Chondrocyte (in vitro differentiated cells): Measurements from ENCODE around the gene SLC25A41. TPM values are rescaled to one million over a fixed set of nuclear protein-coding genes. Genes with fewer than 3 reads are reported as not detected.

ENCODE experiments used
- DNase-seq: peaks from one replicate; pipeline ENCODE4 v3.0.0; 2021; ENCODE audit warnings: mixed read lengths, low spot score
- H3K27ac Mint-ChIP-seq: one replicate; pipeline ENCODE4 v1.8.0; 2021; ENCODE audit warnings: mild to moderate bottlenecking, moderate library complexity, mixed read lengths; ENCODE audit not compliant: unreplicated experiment
- H3K27me3 Mint-ChIP-seq: 2 replicates; pipeline ENCODE4 v1.8.0; 2021; ENCODE audit warnings: low read depth, mixed read lengths
- H3K36me3 Mint-ChIP-seq: 2 replicates; pipeline ENCODE4 v1.8.0; 2021; ENCODE audit warnings: low read depth, mixed read lengths
- H3K4me1 Mint-ChIP-seq: 2 replicates; pipeline ENCODE4 v1.8.0; 2021; ENCODE audit warnings: low read depth, mild to moderate bottlenecking, mixed read lengths
- H3K4me3 Mint-ChIP-seq: one replicate; pipeline ENCODE4 v1.8.0; 2021; ENCODE audit warnings: mild to moderate bottlenecking, moderate library complexity, mixed read lengths; ENCODE audit not compliant: unreplicated experiment
- H3K9me3 Mint-ChIP-seq: 2 replicates; pipeline ENCODE4 v1.8.0; 2021; ENCODE audit warnings: low read depth, mixed read lengths
- total RNA-seq: library from RNA; stranded (reverse); gene quantifications from 3 replicates; pipeline ENCODE4 v1.2.1, GENCODE V29; 2021
- TF ChIP-seq, protein P1 (sequence below): fragments of 200-600 bp; sonication (generic); IDR thresholded peaks from 2 replicates; pipeline ENCODE4 v1.5.0; 2021; ENCODE audit warnings: antibody characterized with exemption, mild to moderate bottlenecking, moderate library complexity

The SLC25A41 gene
- total RNA-seq, 1 donor from 2014 or later, result 0.20 TPM

DNA sequence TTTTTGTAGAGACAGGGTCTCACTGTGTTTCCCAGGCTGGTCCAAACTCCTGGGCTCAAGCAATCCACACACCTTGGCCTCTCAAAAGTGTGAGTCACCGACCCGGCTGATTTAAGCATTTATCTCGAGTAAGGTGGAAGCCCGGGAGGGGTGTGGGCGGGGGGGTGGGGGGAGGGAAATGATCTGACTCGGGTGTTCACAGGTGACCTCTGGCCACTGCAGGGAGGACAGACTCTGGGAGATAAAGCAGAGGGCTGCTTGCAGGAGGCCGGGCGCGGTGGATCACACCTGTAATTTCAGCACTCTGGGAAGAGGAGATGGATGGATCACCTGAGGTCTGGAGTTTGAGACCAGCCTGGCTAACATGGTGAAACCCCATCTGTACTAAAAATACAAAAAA lies 40.1 kb upstream of the SLC25A41 start:
- no peak overlapping the region for H3K4me3 Mint-ChIP-seq
- H3K4me1 Mint-ChIP-seq, result peaks cover 6% of the 10 kb centered on the region
- TF ChIP-seq, protein P1, sequence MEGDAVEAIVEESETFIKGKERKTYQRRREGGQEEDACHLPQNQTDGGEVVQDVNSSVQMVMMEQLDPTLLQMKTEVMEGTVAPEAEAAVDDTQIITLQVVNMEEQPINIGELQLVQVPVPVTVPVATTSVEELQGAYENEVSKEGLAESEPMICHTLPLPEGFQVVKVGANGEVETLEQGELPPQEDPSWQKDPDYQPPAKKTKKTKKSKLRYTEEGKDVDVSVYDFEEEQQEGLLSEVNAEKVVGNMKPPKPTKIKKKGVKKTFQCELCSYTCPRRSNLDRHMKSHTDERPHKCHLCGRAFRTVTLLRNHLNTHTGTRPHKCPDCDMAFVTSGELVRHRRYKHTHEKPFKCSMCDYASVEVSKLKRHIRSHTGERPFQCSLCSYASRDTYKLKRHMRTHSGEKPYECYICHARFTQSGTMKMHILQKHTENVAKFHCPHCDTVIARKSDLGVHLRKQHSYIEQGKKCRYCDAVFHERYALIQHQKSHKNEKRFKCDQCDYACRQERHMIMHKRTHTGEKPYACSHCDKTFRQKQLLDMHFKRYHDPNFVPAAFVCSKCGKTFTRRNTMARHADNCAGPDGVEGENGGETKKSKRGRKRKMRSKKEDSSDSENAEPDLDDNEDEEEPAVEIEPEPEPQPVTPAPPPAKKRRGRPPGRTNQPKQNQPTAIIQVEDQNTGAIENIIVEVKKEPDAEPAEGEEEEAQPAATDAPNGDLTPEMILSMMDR, result no peak
- DNase-seq, result no peak
- no peaks in the 10 kb centered on the region for H3K9me3 Mint-ChIP-seq
- H3K27ac Mint-ChIP-seq, result no peak overlapping the region
- H3K27me3 Mint-ChIP-seq, result peaks cover 27% of the 10 kb centered on the region
- H3K36me3 Mint-ChIP-seq, result no peaks in the 10 kb centered on the region

DNA sequence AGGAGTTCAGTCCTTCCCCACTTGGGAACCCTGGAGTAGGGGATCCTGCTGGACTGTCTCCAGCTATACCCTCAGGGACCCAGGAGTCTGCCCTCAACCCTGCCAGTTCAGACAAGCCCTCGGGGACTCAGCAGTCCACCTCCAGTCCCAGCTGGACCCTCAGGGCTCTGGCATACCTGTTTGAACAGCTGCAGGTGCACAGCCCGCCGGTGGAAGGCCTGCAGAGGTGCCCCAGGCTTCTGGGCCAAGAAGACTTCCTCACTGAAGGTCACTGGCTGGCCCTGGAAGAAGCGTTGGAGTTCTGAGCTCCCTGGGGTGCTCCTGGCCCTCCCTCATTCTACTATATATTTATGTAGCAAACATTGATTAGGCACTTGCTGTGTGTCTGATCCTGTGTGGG lies 39.1 kb upstream of the SLC25A41 start:
- Mint-ChIP-seq H3K27me3 (peaks cover 35% of the 10 kb centered on the region), H3K4me1 (peaks cover 6% of the 10 kb centered on the region), H3K4me3 (no peak overlapping the region), H3K9me3 (no peaks in the 10 kb centered on the region), H3K36me3 (no peaks in the 10 kb centered on the region), H3K27ac (no peak overlapping the region)
- no peak for DNase-seq
- TF ChIP-seq, protein P1, result no peak

DNA sequence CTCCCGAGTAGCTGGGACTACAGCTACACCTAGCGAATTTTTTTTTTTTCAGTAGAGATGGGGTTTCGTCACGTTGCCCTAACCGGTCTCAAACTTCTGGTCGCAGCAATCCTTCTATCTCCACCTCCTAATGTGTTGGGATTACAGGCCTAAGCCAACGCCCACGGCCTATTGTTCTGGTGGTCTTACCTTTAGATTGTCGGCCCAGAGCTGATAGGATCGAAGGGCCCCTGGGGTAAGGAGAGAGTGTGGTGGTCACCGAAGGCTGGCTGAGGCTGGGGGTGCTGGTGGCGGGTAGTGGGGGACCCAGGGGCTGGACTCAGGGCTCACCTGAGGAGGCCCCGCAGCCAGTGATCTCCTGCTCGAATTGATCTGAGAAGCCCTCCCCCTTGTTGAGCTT lies 37.5 kb upstream of the SLC25A41 start:
- Mint-ChIP-seq H3K27ac (no peak overlapping the region), H3K36me3 (no peaks in the 10 kb centered on the region), H3K4me3 (no peak overlapping the region), H3K4me1 (peaks cover 2% of the 10 kb centered on the region), H3K27me3 (peaks cover 45% of the 10 kb centered on the region), H3K9me3 (no peaks in the 10 kb centered on the region)
- no peak for DNase-seq
- TF ChIP-seq, protein P1, result no peak

DNA sequence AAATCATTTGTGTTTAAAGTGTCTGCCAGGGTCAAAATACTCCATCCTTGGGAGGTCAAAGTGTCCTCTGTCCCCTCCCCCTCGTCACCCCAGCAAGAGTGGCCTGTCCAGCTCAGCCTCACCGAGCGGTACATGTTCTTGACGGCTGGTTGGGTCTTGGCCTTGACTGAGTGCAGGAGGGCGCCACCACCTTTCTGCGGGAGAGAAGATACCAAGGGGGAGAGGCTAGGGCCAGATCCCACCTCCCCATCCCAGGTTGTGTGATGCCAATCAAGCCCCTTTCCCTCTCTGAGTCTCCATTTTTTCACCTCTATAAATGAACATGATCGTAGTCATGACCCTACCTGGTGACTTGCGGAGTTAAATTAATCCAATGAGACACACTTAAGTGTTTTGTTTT lies 36.6 kb upstream of the SLC25A41 start:
- Mint-ChIP-seq H3K4me1 (no peaks in the 10 kb centered on the region), H3K27me3 (peaks cover 50% of the 10 kb centered on the region), H3K9me3 (no peaks in the 10 kb centered on the region), H3K27ac (no peak overlapping the region), H3K36me3 (no peaks in the 10 kb centered on the region), H3K4me3 (no peak overlapping the region)
- TF ChIP-seq, protein P1, result no peak
- no peak for DNase-seq

DNA sequence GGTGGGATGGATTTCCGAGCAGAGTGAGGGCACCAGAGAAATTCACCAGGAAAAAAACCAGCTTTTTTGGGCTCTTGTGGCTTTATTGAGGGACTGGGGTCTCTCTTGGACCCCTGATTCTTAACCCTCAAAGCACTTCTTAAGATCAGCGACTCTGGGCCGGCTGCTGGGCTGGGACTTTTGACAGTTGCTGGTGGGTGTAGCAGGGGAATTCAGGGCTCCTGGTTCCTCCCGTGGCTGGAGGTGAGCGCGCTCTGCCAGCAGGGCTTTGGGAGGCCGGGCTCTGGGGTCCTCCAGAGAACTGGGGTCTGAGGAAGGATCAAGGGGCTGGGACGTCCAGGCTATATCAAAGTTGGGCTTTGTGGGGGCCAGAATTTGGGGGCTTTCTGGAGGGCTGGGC lies 33.8 kb upstream of the SLC25A41 start:
- TF ChIP-seq, protein P1, result no peak
- Mint-ChIP-seq H3K27me3 (peaks cover 56% of the 10 kb centered on the region), H3K4me1 (peaks cover 4% of the 10 kb centered on the region), H3K4me3 (no peak overlapping the region), H3K9me3 (no peaks in the 10 kb centered on the region), H3K27ac (no peak overlapping the region), H3K36me3 (no peaks in the 10 kb centered on the region)
- no peak for DNase-seq
